IPS DF 6.9 (cell line): Measurements from ENCODE around the gene SPRED3.

Experiments used
- DNase-seq: peaks from one replicate; pipeline ENCODE4 v3.0.0-alpha.2; 2013; ENCODE audit warnings: low read depth, low spot score
- H3K27ac ChIP-seq: one replicate; pipeline ENCODE4 v1.5.1; 2013; ENCODE audit warnings: low read length, control low read depth
- H3K27me3 ChIP-seq: 2 replicates; pipeline ENCODE4 v1.6.1; 2013; ENCODE audit warnings: mild to moderate bottlenecking, low read length; ENCODE audit not compliant: control insufficient read depth, insufficient read depth
- H3K36me3 ChIP-seq: 2 replicates; pipeline ENCODE4 v1.6.1; 2013; ENCODE audit warnings: low read length; ENCODE audit not compliant: control insufficient read depth, insufficient read depth
- H3K4me1 ChIP-seq: 2 replicates; pipeline ENCODE4 v1.6.1; 2013; ENCODE audit warnings: low read length; ENCODE audit not compliant: control insufficient read depth, insufficient read depth
- H3K4me3 ChIP-seq: 2 replicates; pipeline ENCODE4 v1.5.1; 2013; ENCODE audit warnings: mild to moderate bottlenecking, low read length
- H3K9me3 ChIP-seq: 2 replicates; pipeline ENCODE4 v1.6.1; 2013; ENCODE audit warnings: low read length, inconsistent platforms; ENCODE audit not compliant: control insufficient read depth, insufficient read depth
- WGBS: extraction: QIAGEN DNeasy Blood & Tissue Kit; methylation state at CpG from one replicate; pipeline ENCODE4 v1.1.7; 2013; ENCODE audit warnings: mixed read lengths, missing lambda C conversion rate; ENCODE audit not compliant: insufficient read length, insufficient coverage; 5-methylcytosine and 5-hydroxymethylcytosine counted together

Gene SPRED3

DNA sequence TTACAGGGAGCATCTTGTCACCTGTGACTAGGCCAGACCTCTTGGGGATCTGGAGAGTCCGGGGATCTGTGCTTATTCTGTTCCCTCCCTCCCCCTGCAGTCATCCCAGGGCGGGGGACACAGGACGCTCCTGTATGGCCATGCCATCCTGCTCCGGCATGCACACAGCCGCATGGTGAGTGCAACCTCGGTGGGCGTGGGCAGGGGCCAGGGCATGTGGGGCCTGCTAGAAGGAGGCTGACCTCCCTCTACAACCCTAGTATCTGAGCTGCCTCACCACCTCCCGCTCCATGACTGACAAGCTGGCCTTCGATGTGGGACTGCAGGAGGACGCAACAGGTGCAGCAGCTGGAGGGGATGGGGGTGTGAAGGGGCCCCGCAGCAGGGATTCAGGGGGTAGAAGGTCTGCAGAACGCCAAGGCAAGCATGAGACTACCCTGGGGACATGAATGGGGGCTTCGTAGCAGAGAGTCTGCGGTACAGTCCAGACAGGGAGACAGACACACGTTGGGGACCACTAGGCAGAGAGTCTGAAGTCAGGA lies 55.0 kb downstream of the SPRED3 start:
- DNase-seq, result no peak
- Histone ChIP-seq H3K4me3 (no peak overlapping the region), H3K9me3 (no peaks in the 10 kb centered on the region), H3K27ac (no peak overlapping the region), H3K27me3 (no peaks in the 10 kb centered on the region), H3K36me3 (peaks cover 11% of the 10 kb centered on the region), H3K4me1 (peaks cover 6% of the 10 kb centered on the region)
- WGBS, result no CpG with 5 or more reads among the region's 15 CpGs

DNA sequence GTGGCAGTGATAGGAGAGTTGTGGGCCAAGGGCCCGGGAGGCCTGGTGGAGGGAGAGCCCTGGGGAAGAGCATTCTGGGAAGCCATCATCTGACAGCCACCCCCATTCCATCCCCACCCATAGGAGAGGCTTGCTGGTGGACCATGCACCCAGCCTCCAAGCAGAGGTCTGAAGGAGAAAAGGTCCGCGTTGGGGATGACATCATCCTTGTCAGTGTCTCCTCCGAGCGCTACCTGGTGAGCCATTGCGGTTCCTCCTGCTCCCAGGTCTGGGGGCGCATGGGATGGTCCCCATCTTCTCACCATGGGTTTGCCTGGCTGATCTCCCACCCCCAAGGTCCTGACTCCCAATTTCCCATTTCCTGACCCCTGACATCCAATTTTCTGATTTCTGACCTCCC lies 55.5 kb downstream of the SPRED3 start:
- peaks cover 6% of the 10 kb centered on the region for H3K4me1 ChIP-seq
- H3K36me3 ChIP-seq, result peaks cover 11% of the 10 kb centered on the region
- DNase-seq, result no peak
- no peaks in the 10 kb centered on the region for H3K27me3 ChIP-seq
- WGBS, result no CpG with 5 or more reads among the region's 7 CpGs
- no peaks in the 10 kb centered on the region for H3K9me3 ChIP-seq
- no peak overlapping the region for H3K4me3 ChIP-seq
- H3K27ac ChIP-seq, result no peak overlapping the region

DNA sequence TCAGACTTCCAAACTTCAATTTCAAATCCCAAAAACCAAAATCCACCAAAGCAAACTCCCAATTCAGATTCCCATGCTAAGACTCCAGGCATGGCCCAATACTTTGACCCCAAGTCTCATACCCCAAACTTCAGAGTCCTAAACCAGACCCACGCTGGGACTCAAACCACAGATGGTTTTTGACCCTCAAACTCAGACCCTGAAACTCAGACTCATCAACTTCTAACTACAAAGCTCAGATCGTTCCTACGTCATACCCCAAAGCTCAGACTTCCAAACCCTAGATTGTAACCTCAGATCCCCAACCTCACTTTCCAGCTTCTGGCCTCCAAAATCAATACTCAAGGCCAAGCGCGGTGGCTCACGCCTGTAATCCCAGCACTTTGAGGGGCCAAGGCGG lies 56.9 kb downstream of the SPRED3 start:
- no peaks in the 10 kb centered on the region for H3K9me3 ChIP-seq
- H3K36me3 ChIP-seq, result peaks cover 11% of the 10 kb centered on the region
- H3K4me3 ChIP-seq, result no peak overlapping the region
- H3K27ac ChIP-seq, result no peak overlapping the region
- H3K4me1 ChIP-seq, result peaks cover 6% of the 10 kb centered on the region
- no CpG with 5 or more reads among the region's 7 CpGs for WGBS
- H3K27me3 ChIP-seq, result no peaks in the 10 kb centered on the region
- DNase-seq, result no peak

GRCh38 chr19:38448225-38448624 lies 59.7 kb downstream of the SPRED3 start:
- Histone ChIP-seq H3K9me3 (no peaks in the 10 kb centered on the region), H3K36me3 (peaks cover 14% of the 10 kb centered on the region), H3K27me3 (no peaks in the 10 kb centered on the region), H3K4me1 (peaks cover 3% of the 10 kb centered on the region; the same call in 1 of the 2 replicates), H3K27ac (no peak overlapping the region), H3K4me3 (no peak overlapping the region)
- WGBS, result no CpG with 5 or more reads among the region's 9 CpGs
- no peak for DNase-seq
